NCI-H69 (cell line): ENCODE measurements around the gene NPAS3.

ENCODE experiments used
- DNase-seq: peaks from one replicate; lab custom pipeline; 2025; lab: John Stamatoyannopoulos, UW

Gene NPAS3

DNA sequence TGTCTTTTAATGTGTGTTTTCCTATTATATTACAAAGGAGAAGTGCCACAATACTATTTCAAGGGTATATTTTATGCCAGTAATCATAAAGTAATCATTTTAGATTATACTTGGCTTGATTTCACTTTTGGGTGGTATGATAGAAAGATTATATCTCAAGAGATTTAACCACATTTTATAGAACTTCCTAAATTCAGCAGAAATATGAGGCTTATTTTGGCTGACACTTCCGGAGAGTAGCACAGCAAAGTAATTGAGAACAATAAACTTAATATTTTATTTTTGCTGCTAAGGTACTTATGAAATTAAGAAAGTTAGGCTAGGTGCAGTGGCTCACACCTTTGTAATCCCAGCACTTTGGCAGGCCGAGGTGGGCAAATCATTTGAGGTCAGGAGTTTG lies 319.1 kb downstream of the NPAS3 start:
- DNase-seq: no peak

DNA sequence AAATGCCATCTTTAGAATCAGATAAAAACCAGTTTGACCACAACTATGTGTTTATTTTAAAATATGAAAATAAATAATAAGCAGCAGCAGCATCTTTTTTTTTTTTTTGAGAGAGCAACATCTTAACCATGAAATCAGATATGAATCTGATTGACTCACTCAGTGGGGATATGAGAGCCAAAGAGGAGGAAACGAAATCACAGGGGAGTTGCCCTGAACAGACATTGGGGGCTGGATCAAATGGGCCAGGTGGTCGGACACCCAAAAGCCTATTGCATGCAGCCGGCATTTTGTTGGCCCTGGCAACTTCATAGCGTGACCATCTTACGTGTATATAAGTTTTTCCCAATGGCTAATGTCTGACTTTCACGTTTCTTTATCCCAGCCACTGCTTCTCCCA lies 321.1 kb downstream of the NPAS3 start:
- no peak for DNase-seq

DNA sequence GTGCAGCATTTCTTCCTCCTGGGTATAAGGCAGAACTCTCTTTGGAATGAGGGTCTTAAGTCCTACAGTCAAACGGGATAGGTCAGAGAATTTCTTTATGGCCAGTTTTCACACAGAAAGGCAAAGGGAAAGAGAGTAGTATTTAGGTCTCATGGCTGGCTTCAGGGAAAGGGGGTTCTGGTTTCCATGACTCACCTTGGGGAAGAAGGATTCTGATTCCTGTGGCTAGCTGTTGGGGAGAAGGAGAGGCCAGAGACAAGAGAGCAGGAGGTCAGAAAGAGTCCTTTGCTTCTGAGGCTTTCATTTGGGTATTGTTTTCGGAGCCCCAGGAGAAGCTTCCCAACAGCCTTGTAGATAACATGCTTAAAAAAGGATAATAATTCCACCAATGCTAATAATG lies 332.5 kb downstream of the NPAS3 start:
- no peak for DNase-seq

DNA sequence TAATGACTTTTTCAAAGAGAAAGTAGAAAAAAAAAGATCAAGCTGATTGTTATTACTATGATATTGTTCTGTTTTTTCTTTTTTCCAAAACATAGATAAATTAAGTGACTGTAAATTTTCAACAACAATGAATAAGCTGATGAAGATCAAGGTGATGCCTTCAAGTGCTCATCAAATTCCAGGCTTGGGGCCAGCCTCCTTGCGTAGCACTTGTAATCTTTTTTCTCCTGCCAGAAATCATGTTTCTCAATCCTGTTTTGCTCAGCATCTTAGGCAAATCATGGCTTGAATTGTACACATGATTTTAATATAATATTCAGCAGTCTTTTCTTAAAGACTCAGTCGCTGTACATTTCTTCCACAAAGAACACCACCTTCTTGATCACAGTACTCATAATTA lies 333.2 kb downstream of the NPAS3 start:
- DNase-seq: no peak

DNA sequence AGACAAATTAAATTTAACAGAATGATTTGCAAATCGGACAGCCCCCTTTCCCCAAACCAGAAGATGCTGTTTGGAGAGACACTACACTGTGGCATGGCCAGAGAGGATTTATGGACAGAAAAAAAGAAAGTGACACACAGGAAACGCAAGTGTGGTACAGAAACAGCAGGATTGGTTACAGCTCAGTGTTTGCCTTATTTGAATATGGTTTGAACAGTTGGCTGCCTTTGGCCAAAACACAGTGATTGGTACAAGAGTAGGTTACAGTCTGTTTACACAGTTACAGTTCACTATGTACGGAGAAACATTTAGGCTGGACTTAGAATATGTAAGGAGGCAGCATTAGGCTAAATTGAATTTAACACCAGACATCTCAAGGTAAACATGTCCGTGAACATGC lies 335.3 kb downstream of the NPAS3 start:
- DNase-seq: peak; percentile 62

DNA sequence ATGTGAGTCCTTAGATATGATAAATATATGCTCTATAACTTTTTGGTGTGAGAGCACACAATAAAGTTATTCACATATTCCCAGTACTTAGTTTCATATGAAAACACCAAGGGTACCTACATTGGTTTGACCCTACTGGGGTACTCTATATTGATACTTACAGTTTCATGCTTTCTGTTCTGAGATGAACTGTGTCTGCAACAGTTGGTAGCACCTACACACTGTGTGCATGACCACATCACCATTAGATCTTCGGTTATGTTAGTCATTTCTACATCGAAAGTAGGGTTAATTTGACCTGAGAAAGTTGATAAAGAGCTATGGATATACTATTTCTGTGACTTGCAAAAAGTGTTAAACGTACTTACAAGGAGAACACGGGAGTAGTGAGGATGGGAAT lies 337.2 kb downstream of the NPAS3 start:
- no peak for DNase-seq

DNA sequence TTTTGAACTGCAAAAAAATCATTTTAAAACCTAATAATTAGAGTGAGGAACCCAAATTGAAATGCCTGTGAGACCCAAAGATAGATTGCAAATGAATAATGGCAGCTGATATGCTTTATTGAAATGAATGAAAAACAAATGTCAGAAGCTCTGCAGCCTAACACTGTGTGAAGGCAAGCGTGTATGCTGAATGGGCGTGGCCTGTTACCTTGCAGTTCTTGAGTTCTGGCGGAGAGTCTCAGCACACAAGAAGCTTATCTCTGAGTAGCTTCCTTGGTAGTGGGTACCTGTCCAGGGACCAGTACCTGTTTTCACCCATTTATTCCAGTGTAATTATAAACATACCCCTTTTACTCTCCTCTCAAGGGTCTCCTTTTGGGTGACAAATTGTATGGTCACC lies 341.2 kb downstream of the NPAS3 start:
- peak; percentile 4 for DNase-seq

DNA sequence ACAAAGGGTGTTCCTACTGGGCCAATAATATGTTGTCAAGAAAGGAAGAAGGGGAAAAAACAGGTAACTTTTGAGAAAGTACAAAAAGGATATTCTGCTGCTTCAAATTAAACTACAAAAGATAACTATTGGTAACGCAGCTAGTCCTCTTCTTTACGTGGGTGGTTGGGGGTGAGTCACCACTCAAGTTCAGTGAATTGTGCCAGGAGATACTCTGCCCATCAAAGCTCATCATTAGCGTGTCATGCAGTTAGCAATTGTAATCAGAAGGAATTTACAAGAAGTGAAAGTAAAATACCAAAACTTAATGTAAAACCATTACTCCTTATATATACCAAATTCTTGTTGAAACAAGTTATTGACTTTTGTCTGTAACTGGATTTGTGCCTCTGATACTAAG lies 342.0 kb downstream of the NPAS3 start:
- DNase-seq: no peak

DNA sequence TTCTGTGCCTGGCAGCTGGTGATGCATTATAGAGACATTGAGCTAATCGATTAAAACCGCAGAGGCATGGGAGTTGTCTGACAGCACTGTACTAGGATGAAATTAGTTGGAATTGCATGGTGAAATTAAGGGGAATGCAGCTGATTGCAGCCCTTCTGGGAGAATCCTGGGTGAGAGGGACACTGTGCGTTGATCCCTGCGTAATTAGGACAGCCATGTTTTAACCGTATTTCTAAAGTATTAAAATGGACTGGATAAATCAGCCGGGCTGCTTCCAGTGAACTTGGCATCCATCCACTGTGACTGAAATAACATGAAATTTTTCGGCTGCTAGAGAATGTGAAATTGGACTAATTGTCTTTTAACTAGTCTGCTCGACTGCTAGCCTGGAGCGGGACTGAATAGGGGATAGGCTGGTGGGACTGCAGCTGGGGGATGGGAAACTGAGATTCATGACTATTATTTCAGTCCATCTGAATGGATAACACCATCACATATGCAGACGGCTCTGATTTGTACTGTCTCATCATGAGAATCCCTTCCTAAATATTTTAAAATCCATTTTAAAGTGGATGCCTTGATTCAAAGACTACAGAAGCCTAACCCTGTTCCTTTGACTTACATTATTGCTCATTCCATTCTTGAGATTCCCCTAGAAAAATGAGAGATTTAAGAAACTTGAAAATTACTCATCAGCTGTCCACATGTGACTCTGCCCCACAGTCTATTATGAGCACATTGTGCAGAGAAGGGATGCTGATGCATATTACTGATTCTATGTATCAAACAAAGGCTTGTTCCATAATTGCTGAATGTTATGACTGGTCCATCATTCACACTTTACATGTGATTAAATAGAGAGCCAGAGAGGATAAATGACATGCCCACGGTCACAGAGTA lies 343.9 kb downstream of the NPAS3 start:
- no peak for DNase-seq

DNA sequence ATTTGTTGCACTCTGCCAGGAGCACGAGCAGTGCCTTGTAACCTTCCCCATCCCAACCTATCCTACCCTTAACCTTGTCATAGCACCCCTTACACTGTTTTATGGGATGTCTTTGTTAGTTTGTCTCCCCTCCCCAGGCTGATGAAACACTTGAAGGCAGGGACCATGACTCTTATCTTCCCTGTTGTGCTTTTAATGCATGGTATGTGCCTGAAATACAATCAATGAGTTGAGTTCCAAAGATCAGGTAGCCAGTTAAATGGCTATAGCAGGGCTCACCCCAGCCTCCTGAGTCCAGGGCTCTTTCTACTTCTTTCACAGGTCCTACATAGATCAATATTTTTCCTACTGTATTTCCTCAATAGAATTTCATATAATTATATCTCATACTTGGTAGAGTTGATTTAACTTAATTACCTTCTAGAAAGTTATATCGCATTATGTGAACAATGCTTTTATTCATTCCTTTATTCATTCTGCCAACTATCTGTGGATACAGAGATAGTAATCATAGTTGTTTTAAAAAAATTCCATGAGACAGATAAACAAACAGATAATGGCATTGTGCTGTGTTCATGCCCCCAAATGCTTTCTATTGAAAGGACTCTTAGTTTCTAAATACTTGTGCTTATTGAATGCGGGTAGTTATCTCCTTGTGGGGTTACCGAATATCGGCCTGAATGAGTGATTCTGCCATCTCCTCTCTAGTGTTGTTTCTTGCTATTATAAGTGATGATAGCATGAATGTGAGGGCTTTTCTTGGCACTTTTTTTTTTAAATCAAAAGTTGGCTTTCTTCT lies 347.4 kb downstream of the NPAS3 start:
- DNase-seq: no peak

DNA sequence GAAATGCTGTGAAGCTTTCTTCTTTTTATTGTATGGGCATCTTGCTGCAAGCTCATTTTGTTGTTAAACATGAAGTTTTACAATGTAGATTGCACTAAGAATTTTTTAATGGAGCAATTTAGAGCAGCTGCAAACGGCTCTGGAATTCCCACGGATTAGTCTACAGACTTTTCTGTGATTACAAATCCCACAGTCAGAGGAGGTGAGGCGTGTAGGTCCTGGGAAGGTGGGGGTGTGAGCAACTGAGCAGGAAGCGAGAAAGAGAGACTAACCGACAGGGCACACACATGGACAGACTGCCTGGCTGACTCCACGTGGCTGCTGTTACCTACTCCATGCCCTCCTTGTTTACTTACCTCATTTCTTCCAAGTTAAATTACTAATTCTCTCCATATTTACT lies 348.5 kb downstream of the NPAS3 start:
- DNase-seq: no peak

DNA sequence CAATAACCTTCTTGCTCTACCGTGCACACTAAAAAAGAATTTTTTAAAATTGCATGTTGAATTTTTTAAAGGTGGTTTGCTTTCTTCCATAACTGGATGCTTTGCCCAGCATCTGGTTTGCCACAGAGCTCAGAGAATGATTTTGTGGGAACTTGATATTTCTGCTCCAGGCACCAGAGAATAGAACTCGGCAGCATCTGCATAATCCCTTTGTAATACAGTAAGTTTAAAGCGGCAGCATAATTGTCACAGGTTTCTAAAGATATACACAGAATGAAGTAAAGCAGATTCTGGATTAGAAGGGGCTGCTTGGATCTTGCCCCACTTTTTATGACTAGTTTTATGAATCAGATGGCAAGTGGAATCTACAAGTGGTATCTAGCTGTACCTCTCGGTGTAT lies 352.0 kb downstream of the NPAS3 start:
- no peak for DNase-seq

DNA sequence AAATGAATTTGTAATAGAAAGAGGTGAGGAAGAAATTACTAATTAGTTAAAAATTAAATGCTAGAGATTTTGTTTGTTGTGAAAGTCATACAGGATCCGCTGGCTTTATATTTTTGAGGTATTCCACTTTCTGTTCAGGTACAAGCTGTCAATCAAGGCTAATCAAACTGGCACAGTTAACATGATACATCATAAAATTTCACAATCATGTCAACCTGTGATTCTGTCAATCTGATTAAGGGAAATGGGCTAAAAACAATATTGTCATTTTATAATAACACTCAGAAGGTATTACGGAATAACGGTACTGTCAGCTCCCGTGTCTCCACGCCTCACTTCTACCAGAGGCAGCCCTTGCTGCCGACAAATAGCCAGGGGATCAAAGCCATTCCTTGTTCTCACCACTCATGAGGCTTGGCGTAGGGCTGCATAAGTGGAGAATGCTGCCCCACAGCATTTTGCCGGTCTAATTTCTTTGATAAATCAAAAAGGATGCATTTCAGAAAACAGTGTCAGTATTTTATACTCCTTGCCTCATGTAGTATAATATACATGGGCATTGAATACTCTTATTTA lies 352.9 kb downstream of the NPAS3 start:
- DNase-seq: no peak

DNA sequence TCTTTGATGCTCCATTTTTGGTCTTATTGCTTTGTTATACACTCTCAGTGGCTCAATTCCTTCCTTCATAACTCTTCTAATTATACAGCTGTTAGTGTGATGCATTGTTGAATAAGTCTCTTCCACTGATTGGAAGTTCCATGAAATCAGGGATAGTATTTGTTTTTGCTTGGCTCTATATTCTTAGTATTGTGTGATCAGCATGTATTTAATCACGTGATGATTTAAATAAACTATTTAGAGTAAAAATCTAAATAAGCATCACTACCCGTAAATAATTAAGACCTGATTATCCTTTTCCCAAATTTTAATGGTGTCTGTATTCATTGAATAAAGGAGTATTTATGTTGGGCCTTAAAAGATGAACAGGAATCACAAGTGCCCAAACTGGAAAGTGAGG lies 355.7 kb downstream of the NPAS3 start:
- no peak for DNase-seq

DNA sequence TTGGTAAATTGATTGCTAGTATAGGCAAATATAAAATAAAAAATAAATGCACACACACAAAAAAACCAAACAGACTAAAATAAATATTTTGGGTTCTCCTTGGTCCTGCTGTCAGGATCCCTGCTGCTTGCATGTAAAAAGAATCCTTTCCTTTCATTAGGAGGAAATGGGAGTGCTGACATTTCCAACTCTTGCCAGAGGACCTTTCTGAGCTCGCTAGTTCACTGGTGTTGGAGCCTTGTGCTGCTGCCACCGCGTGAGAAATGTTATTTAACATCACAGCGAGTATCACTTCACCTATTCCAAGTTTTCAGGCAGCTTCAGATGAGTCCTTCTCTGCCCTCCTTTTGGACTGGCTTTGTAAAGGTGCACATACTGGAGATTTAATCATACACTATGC lies 358.9 kb downstream of the NPAS3 start:
- peak; percentile 12 for DNase-seq

DNA sequence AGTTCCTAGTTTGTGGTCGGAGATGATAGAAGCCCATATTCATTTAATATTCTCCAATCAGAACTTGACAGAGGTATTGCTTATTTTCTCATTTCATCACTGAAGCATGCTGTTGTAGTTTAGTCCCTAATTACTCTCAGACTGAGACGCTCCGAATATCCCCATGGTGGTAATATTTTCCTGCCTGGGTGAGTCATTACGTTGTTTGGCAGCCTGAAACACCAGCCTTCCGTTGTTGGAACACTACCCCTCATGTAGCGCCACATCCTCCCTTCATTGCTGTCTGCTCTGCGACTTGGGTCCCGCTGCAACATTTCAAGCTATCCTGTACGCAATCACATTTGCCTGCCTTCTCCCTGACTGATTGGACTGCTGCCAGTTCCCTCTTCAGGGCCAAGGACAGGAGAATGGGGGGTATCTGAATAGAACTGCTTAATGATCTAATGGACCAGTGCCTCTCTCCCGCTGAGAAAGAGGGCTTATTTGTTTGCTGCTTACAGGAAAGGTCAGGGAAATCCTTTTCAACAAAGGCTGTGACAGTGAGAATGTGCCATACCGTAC lies 369.1 kb downstream of the NPAS3 start:
- DNase-seq: peak; percentile 88

DNA sequence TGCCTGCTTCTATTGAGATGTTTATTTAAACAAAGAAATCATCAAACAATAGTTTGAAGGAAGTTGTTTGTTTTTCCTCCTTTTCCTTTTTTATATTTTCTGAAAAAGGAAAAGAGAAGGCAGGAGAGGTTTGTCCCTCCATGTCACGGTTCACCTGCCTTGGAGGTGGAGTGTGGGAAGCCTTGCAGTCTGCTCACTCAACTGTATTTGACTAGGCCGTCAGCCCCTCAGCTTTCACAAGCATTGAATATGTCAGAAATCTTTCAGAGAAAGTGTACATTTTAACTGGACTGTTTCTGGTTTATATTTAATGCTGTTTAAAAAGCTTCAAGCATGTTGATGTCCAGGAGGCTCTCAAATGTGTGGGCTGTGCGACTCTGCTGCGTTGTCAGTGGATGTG lies 370.4 kb downstream of the NPAS3 start:
- DNase-seq: no peak

DNA sequence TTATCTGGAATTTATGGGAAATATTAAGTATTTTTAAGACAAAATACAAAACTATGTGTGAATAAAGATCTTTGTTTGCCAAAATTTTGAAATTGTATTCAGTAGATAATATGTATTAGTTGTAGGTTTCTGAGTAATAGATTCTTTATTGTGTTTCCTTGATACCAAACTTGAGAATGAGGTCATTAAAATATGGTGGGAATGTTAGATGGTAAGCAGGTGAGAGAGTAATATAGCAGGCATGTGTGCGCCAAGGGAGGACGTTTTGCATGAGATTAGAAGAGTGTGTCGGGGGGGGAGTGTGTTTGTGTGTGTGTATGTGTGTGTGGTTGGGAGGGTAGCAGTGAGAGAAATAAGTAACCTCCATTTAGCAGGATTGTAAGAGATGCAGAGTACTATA lies 376.5 kb downstream of the NPAS3 start:
- DNase-seq: no peak

DNA sequence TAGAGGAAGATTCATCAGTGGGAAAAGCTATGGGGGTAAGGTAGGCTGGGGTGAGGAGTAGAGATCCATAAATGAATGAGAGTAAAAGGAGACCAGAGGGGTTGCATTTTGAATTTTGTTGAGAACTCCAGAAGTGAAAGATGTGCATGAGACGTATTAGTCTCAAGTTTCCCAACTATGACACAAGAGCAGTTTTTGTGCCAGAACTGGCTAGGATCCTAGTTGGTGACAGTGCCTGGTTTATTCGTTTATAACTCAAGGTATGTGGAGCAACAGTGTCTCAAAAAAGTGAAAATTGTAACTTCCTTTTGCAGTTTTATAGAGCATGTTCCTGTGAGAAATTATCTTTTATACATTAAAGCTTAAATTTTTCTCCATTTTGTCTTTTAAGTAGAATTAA lies 377.0 kb downstream of the NPAS3 start:
- DNase-seq: no peak

DNA sequence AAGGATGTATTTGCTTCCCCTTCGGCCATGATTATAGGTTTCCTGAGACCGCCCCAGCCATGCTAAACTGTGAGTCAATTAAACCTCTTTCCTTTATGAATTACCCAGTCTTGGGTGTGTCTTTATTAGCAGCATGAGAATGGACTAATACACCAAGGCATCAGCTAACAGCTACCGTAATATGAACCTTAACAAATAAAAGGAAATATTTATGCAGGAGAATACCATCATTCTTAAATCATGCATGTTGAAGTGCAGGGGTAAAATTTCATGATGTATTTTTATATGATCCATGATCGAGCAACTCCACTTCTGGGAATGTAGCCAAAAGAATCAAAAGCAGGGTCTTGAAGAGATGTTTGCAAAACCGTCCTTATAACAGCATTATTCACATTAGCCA lies 379.0 kb downstream of the NPAS3 start:
- peak; percentile 43 for DNase-seq

DNA sequence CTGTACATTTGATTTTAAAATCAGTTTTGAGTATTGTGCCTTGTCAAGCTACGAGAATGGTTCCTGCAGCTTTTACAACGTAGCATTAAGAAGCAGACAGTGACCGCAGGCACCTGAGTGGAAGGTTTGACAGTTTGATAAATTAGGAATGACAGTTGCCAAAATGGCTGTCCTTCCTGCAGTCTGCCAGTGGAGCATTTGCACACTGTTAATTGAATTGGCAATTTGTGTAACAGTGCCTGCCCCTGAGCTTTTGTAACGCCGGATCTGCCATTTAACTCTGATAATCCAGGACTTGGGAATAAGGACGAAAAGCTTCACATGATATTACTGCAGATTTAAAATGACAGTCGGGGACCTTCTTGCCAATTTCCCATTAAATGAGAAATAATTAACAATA lies 385.3 kb downstream of the NPAS3 start:
- peak; percentile 45 for DNase-seq

DNA sequence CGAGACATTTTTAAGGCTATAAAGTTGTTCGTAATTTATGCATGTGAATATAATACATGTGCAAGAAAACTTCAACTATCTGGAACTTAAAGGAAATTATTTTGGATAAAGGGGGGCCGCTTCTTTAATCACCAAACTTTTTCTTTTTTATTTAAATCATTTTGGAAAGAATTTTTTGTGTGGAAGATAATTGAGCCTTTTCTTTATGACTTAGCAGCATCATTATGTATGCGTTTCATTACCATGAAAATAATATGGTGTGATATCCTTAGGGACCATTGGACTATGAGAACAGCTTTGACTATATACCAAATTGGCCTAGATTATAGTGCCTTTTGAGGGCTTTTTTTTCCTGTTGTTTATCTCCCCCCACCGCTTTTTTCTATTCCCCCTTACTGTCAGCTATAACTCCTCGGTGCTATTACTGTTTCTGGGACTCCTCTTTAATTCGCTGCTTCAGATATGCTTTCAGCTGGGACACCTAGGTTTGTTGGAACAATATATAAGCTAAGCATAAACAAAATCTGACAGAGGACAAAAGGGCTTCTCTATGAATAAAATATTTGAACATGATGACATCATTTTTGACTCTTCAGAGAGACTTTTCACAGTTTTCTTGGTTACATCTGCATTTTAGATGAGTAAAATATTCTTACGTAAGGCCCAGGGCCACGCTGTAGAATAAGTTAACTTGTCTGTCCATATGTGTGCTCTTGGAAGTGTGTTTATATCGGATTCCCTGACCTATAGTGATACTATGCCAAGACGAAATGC lies 392.7 kb downstream of the NPAS3 start:
- no peak for DNase-seq
